ENCODE results near the gene PKN2. TPM values are rescaled to one million over a fixed set of nuclear protein-coding genes. Genes with fewer than 3 reads are reported as not detected.
A peak's percentile ranks its signal among the peaks of the same experiment; 100 is the strongest.

PKN2 gene
- total RNA-seq, 1 experiment from 2014 or later = 32.6 TPM

GRCh38 chr1:88726697-88727096 is 42.6 kb downstream of the PKN2 start:
- TF ChIP-seq ATF2 (CRISPR knock-in tag; IDR thresholded peaks at IDR 0.05; ENCODE audit: borderline replicate concordance, low read depth) = no peak
- TF ChIP-seq ATF1 (CRISPR knock-in tag; IDR thresholded peaks at IDR 0.05) = no peak
- TF ChIP-seq OVOL2 (CRISPR knock-in tag; IDR thresholded peaks at IDR 0.05; ENCODE audit: borderline replicate concordance) = no peak
- TF ChIP-seq ZNF396 (CRISPR knock-in tag; IDR thresholded peaks at IDR 0.05; ENCODE audit: borderline replicate concordance) = no peak
- no peak for TF ChIP-seq HMGA2 (CRISPR knock-in tag; IDR thresholded peaks at IDR 0.05)
- no peak for TF ChIP-seq CREB1 (CRISPR knock-in tag; IDR thresholded peaks at IDR 0.05)
- TF ChIP-seq KAT7 (CRISPR knock-in tag; IDR thresholded peaks at IDR 0.05; ENCODE audit: borderline replicate concordance) = no peak
- no peak for TF ChIP-seq E2F1 (CRISPR knock-in tag; IDR thresholded peaks at IDR 0.05)
- no peak for TF ChIP-seq ESRRA (CRISPR knock-in tag; IDR thresholded peaks at IDR 0.05; ENCODE audit: borderline replicate concordance)
- TF ChIP-seq MAX (CRISPR knock-in tag; IDR thresholded peaks at IDR 0.05) = no peak
- no peak for TF ChIP-seq STAT6 (CRISPR knock-in tag; conservative IDR thresholded peaks at IDR 0.05; ENCODE audit: low read depth)
- TF ChIP-seq NFE2L1 (CRISPR knock-in tag; IDR thresholded peaks at IDR 0.05) = no peak
- TF ChIP-seq ZNF423 (CRISPR knock-in tag; IDR thresholded peaks at IDR 0.05) = no peak
- no peak for TF ChIP-seq FOXK1 (CRISPR knock-in tag; IDR thresholded peaks at IDR 0.05)
- TF ChIP-seq TP53 (CRISPR knock-in tag; IDR thresholded peaks at IDR 0.05) = no peak
- CTCF ChIA-PET = no interaction called here
- no peaks in the 10 kb centered on the region for H3K27me3 Mint-ChIP-seq (ENCODE audit: low read depth)
- H3K9me3 Mint-ChIP-seq = no peaks in the 10 kb centered on the region
- H3K36me3 Mint-ChIP-seq = peaks cover 6% of the 10 kb centered on the region; the same call in 1 of the 2 replicates
- peaks cover 16% of the 10 kb centered on the region for H3K4me1 Mint-ChIP-seq
- ATAC-seq (no peak), DNase-seq (ENCODE audit: low spot score) (no peak)
- POLR2A ChIA-PET = interaction anchor here (0.6 kb wide), 1 partner anchor 251 kb away, joined by 3 read pairs; no protein-coding TSS in a partner anchor
- no peak overlapping the region for H3K4me3 Mint-ChIP-seq
- no peak overlapping the region for H3K27ac Mint-ChIP-seq

- H3K4me1 Mint-ChIP-seq = peaks cover 19% of the 10 kb centered on the region
- DNase-seq (ENCODE audit: low spot score) = no peak
- ChIA-PET POLR2A (interaction anchor here (0.6 kb wide), 1 partner anchor 250 kb away, joined by 3 read pairs; no protein-coding TSS in a partner anchor), CTCF (no interaction called here)
- TF ChIP-seq ZMAT4 (CRISPR knock-in tag; IDR thresholded peaks at IDR 0.05) (no peak), CREB1 (CRISPR knock-in tag; IDR thresholded peaks at IDR 0.05) (no peak), ZNF121 (CRISPR knock-in tag; IDR thresholded peaks at IDR 0.05) (peak; percentile 80; the same call in 1 of the 2 replicates), ZNF671 (CRISPR knock-in tag; IDR thresholded peaks at IDR 0.05) (no peak), RELA (CRISPR knock-in tag; IDR thresholded peaks at IDR 0.05; ENCODE audit: borderline replicate concordance) (no peak)
- no peaks in the 10 kb centered on the region for H3K27me3 Mint-ChIP-seq (ENCODE audit: low read depth)
- peaks cover 6% of the 10 kb centered on the region; the same call in 1 of the 2 replicates for H3K36me3 Mint-ChIP-seq
- H3K27ac Mint-ChIP-seq = no peak overlapping the region
- no peak overlapping the region for H3K4me3 Mint-ChIP-seq
- no peaks in the 10 kb centered on the region for H3K9me3 Mint-ChIP-seq
- ATAC-seq = no peak
These were observed 43.1 kb downstream of the PKN2 start for GRCh38 chr1:88727205-88727604.

All from WTC11 (cell line).